ENCODE data around the gene PTPRS. TPM values are rescaled to one million over a fixed set of nuclear protein-coding genes. Genes with fewer than 3 reads are reported as not detected.

The PTPRS gene
- total RNA-seq, 1 donor from 2014 or later: 125 TPM

DNA sequence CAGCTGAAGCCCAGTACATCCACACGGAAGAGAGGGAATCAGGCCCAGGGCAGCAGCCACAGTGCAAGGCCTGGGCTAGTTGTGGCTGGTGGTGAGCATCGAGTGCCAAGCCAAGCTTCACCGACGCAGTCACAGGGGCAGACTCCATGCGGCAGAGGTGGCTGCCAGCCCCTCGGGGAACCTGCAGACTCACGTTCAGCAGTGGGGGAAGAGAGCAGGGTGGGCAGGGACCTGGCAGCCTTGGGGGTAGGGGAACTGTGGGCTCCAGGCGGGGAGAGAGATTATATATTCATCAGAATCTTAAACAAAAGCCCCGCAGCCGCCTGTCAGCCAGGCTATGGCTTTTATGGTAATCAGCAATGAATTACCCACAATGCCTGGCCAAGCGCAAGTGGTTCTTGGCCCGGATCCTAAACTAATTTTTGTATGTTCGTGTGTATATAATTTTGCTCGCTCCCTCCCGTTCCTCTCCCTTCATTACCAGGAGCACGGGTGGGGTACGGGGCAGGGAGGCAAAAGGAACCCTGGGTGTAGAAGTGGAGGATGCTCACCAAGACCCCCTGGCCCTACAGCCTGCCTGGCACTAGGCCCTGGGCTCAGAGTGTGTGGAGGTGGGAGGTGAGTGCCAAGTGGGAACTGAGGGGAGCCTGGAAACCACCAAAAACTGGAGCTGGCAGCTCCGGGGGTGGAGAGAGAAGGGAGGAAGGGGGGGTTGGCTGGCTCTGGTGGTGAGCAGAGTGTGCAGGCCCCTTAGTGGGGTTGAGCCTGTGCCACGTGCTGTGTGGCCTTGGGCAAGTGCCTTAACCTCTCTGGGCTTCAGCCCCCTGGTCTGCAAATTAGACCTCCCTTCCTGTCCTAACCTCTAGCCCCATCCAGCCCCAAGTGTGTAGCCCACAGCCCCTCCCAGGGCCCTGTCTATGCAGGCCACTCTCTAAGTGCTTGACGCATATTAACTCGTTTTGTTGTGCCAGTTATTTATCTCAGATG is 31.9 kb downstream of the PTPRS start:
- Histone ChIP-seq H3K27me3 (ENCODE audit: insufficient read depth, low read length) (no peaks in the 10 kb centered on the region), H3K27ac (ENCODE audit: low read depth, low read length) (peak overlapping the region; percentile 93), H3K79me2 (ENCODE audit: insufficient read depth, low read length) (peaks cover 5% of the 10 kb centered on the region), H3K9ac (ENCODE audit: low read length) (peak overlapping the region; percentile 83), H3K4me1 (ENCODE audit: insufficient read depth, low read length) (peaks cover 11% of the 10 kb centered on the region), H3K4me2 (ENCODE audit: low read length) (peak overlapping the region; percentile 75), H3K9me3 (ENCODE audit: insufficient read depth, low read depth, low read length) (no peaks in the 10 kb centered on the region), H3K4me3 (ENCODE audit: insufficient read depth, low read depth, low read length) (peak overlapping the region; percentile 21), H4K20me1 (ENCODE audit: insufficient read depth, low read length) (peaks cover 54% of the 10 kb centered on the region), H2AFZ (ENCODE audit: low read depth, low read length) (peak overlapping the region; percentile 75), H3K36me3 (ENCODE audit: insufficient read depth, low read length) (no peaks in the 10 kb centered on the region)
- peaks cover 10% of the 10 kb centered on the region for H3K27me3 Mint-ChIP-seq (ENCODE audit: low read depth, unreplicated experiment)
- H3K4me1 Mint-ChIP-seq (ENCODE audit: low read depth, unreplicated experiment): peaks cover 1% of the 10 kb centered on the region
- peak; percentile 23 for FAIRE-seq
- H3K27ac Mint-ChIP-seq (ENCODE audit: unreplicated experiment): no peak overlapping the region
- H3K9me3 Mint-ChIP-seq (ENCODE audit: unreplicated experiment): no peaks in the 10 kb centered on the region
- DNase-seq (ENCODE audit: low read depth): peak; percentile 88
- H3K4me3 Mint-ChIP-seq (ENCODE audit: unreplicated experiment): no peak overlapping the region
- H3K36me3 Mint-ChIP-seq (ENCODE audit: low read depth, unreplicated experiment): peaks cover 6% of the 10 kb centered on the region
- TF ChIP-seq EZH2 (IDR thresholded peaks at IDR 0.05; ENCODE audit: insufficient read depth, low read length): no peak
- TF ChIP-seq, protein P1, sequence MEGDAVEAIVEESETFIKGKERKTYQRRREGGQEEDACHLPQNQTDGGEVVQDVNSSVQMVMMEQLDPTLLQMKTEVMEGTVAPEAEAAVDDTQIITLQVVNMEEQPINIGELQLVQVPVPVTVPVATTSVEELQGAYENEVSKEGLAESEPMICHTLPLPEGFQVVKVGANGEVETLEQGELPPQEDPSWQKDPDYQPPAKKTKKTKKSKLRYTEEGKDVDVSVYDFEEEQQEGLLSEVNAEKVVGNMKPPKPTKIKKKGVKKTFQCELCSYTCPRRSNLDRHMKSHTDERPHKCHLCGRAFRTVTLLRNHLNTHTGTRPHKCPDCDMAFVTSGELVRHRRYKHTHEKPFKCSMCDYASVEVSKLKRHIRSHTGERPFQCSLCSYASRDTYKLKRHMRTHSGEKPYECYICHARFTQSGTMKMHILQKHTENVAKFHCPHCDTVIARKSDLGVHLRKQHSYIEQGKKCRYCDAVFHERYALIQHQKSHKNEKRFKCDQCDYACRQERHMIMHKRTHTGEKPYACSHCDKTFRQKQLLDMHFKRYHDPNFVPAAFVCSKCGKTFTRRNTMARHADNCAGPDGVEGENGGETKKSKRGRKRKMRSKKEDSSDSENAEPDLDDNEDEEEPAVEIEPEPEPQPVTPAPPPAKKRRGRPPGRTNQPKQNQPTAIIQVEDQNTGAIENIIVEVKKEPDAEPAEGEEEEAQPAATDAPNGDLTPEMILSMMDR (IDR thresholded peaks at IDR 0.05; ENCODE audit: insufficient read depth, low read depth, low read length): no peak

DNA sequence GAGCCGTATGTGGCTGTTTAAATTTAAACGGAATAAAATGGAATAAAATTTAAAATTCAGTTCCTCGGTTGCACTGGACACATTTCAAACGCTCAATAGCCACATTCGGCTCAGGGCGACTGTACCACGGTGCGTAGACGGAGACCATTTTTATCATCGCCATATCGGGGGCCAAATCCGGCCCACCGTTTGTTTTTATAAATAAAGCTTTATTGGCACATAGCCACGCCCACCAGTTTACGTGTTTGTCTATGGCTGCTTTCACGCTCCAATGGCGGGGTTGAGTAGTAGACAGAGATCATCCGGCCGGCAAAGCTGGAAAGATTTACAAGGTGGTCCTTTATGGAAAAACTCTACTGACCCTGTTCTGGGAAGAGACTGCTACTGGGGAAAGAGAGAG is 33.0 kb downstream of the PTPRS start:
- peaks cover 5% of the 10 kb centered on the region for H3K79me2 ChIP-seq (ENCODE audit: insufficient read depth, low read length)
- TF ChIP-seq, protein P1 (IDR thresholded peaks at IDR 0.05; ENCODE audit: insufficient read depth, low read depth, low read length): no peak
- no peak for TF ChIP-seq EZH2 (IDR thresholded peaks at IDR 0.05; ENCODE audit: insufficient read depth, low read length)
- H3K36me3 Mint-ChIP-seq (ENCODE audit: low read depth, unreplicated experiment): peaks cover 6% of the 10 kb centered on the region
- no peak overlapping the region for H3K4me3 ChIP-seq (ENCODE audit: insufficient read depth, low read depth, low read length)
- H2AFZ ChIP-seq (ENCODE audit: low read depth, low read length): no peak overlapping the region
- H3K9me3 Mint-ChIP-seq (ENCODE audit: unreplicated experiment): no peaks in the 10 kb centered on the region
- no peaks in the 10 kb centered on the region for H3K27me3 ChIP-seq (ENCODE audit: insufficient read depth, low read length)
- DNase-seq (ENCODE audit: low read depth) (no peak), FAIRE-seq (no peak)
- no peaks in the 10 kb centered on the region for H3K9me3 ChIP-seq (ENCODE audit: insufficient read depth, low read depth, low read length)
- no peak overlapping the region for H3K4me3 Mint-ChIP-seq (ENCODE audit: unreplicated experiment)
- no peak overlapping the region for H3K27ac Mint-ChIP-seq (ENCODE audit: unreplicated experiment)
- H3K27me3 Mint-ChIP-seq (ENCODE audit: low read depth, unreplicated experiment): peaks cover 14% of the 10 kb centered on the region
- no peak overlapping the region for H3K27ac ChIP-seq (ENCODE audit: low read depth, low read length)
- no peak overlapping the region for H3K4me2 ChIP-seq (ENCODE audit: low read length)
- peaks cover 11% of the 10 kb centered on the region for H3K4me1 ChIP-seq (ENCODE audit: insufficient read depth, low read length)
- H3K9ac ChIP-seq (ENCODE audit: low read length): no peak overlapping the region
- H3K36me3 ChIP-seq (ENCODE audit: insufficient read depth, low read length): no peaks in the 10 kb centered on the region
- H4K20me1 ChIP-seq (ENCODE audit: insufficient read depth, low read length): peaks cover 43% of the 10 kb centered on the region
- H3K4me1 Mint-ChIP-seq (ENCODE audit: low read depth, unreplicated experiment): peaks cover 1% of the 10 kb centered on the region

DNA sequence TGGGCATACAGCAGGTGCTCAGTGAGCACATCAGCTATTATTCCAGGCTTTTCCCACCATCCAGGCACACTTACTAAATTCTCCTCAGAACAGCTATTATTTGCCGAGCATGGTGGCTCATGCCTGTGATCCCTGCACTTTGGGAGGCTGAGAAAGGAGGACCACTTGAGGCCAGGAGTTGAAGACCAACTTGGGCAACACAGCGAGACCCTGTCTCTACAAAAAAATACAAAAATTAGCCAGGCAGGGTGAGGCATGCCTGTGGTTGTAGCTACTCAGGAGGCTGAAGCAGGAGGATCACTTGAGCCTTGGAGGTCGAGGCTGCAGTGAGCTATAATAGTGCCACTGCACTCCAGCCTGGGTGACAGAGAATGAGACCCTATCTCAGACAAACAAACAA is 35.4 kb downstream of the PTPRS start:
- Histone ChIP-seq H3K27me3 (ENCODE audit: insufficient read depth, low read length) (no peaks in the 10 kb centered on the region), H3K79me2 (ENCODE audit: insufficient read depth, low read length) (peaks cover 3% of the 10 kb centered on the region), H3K4me2 (ENCODE audit: low read length) (no peak overlapping the region), H4K20me1 (ENCODE audit: insufficient read depth, low read length) (peaks cover 32% of the 10 kb centered on the region), H3K36me3 (ENCODE audit: insufficient read depth, low read length) (no peaks in the 10 kb centered on the region), H3K9ac (ENCODE audit: low read length) (no peak overlapping the region), H2AFZ (ENCODE audit: low read depth, low read length) (no peak overlapping the region), H3K4me1 (ENCODE audit: insufficient read depth, low read length) (peaks cover 11% of the 10 kb centered on the region), H3K27ac (ENCODE audit: low read depth, low read length) (no peak overlapping the region), H3K4me3 (ENCODE audit: insufficient read depth, low read depth, low read length) (no peak overlapping the region), H3K9me3 (ENCODE audit: insufficient read depth, low read depth, low read length) (no peaks in the 10 kb centered on the region)
- no peak overlapping the region for H3K4me3 Mint-ChIP-seq (ENCODE audit: unreplicated experiment)
- TF ChIP-seq, protein P1 (IDR thresholded peaks at IDR 0.05; ENCODE audit: insufficient read depth, low read depth, low read length): no peak
- no peak for TF ChIP-seq EZH2 (IDR thresholded peaks at IDR 0.05; ENCODE audit: insufficient read depth, low read length)
- FAIRE-seq (no peak), DNase-seq (ENCODE audit: low read depth) (no peak)
- no peaks in the 10 kb centered on the region for H3K9me3 Mint-ChIP-seq (ENCODE audit: unreplicated experiment)
- peaks cover 1% of the 10 kb centered on the region for H3K4me1 Mint-ChIP-seq (ENCODE audit: low read depth, unreplicated experiment)
- H3K27ac Mint-ChIP-seq (ENCODE audit: unreplicated experiment): no peak overlapping the region
- peaks cover 9% of the 10 kb centered on the region for H3K27me3 Mint-ChIP-seq (ENCODE audit: low read depth, unreplicated experiment)
- peaks cover 5% of the 10 kb centered on the region for H3K36me3 Mint-ChIP-seq (ENCODE audit: low read depth, unreplicated experiment)
